GM23338 (cell line): ENCODE measurements around the gene ZNF511. TPM values are rescaled to one million over a fixed set of nuclear protein-coding genes. Genes with fewer than 3 reads are reported as not detected.
A peak's percentile ranks its signal among the peaks of the same experiment; 100 is the strongest.

Source experiments
- ATAC-seq: fragments of 200-7000 bp; cut with Tn5 transposase; 3 replicates; pipeline ENCODE4 v1.9.1; 2020
- DNase-seq: peaks from one replicate; pipeline ENCODE4 v3.0.0-alpha.2; 2015; ENCODE audit warnings: low spot score
- H2AFZ ChIP-seq: fragments of 200-600 bp; sonication (generic); 2 replicates; pipeline ENCODE4 v1.8.0; 2016; ENCODE audit warnings: antibody characterized with exemption, mild to moderate bottlenecking, moderate library complexity
- H3F3A ChIP-seq: fragments of 200-600 bp; sonication (generic); replicated peaks from 2 replicates; pipeline ENCODE4 v1.8.0; 2017; ENCODE audit warnings: antibody characterized with exemption, mixed run types, low read depth
- H3K27ac ChIP-seq: fragments of 200-600 bp; sonication (generic); 2 replicates; pipeline ENCODE4 v1.6.1; 2016; ENCODE audit warnings: low read depth
- H3K27me3 ChIP-seq: fragments of 200-600 bp; sonication (generic); 2 replicates; pipeline ENCODE4 v1.8.0; 2016; ENCODE audit warnings: mild to moderate bottlenecking, mixed run types, moderate library complexity; ENCODE audit not compliant: insufficient read depth
- H3K36me3 ChIP-seq: fragments of 200-600 bp; sonication (generic); 2 replicates; pipeline ENCODE4 v1.8.0; 2016; ENCODE audit warnings: mild to moderate bottlenecking; ENCODE audit not compliant: insufficient read depth
- H3K4me1 ChIP-seq: fragments of 200-600 bp; sonication (generic); 2 replicates; pipeline ENCODE4 v1.8.0; 2016; ENCODE audit warnings: mild to moderate bottlenecking, moderate library complexity; ENCODE audit not compliant: insufficient read depth
- H3K4me2 ChIP-seq: fragments of 200-600 bp; sonication (generic); 2 replicates; pipeline ENCODE4 v1.7.1; 2017; ENCODE audit warnings: mixed run types
- H3K4me3 ChIP-seq: fragments of 200-600 bp; sonication (generic); 2 replicates; pipeline ENCODE4 v1.6.1; 2016; ENCODE audit warnings: mixed run types
- H3K79me2 ChIP-seq: fragments of 200-600 bp; sonication (generic); replicated peaks from 2 replicates; pipeline ENCODE4 v1.8.0; 2017; ENCODE audit warnings: mild to moderate bottlenecking; ENCODE audit not compliant: insufficient read depth
- H3K9me2 ChIP-seq: fragments of 200-600 bp; sonication (generic); 2 replicates; pipeline ENCODE4 v1.8.0; 2017; ENCODE audit not compliant: insufficient read depth
- H4K20me1 ChIP-seq: fragments of 200-600 bp; sonication (generic); replicated peaks from 2 replicates; pipeline ENCODE4 v1.8.0; 2017; ENCODE audit warnings: mild to moderate bottlenecking; ENCODE audit not compliant: insufficient read depth
- H3K27ac Mint-ChIP-seq: 2 replicates; pipeline ENCODE4 v1.8.0; 2020; ENCODE audit warnings: inconsistent platforms, mild to moderate bottlenecking, moderate library complexity, mixed read lengths
- H3K27me3 Mint-ChIP-seq: 3 replicates; pipeline ENCODE4 v1.8.0; 2022; ENCODE audit warnings: low read depth, mild to moderate bottlenecking, moderate library complexity, mixed read lengths, inconsistent platforms; ENCODE audit not compliant: insufficient read depth, poor library complexity
- H3K36me3 Mint-ChIP-seq: 3 replicates; pipeline ENCODE4 v1.8.0; 2021; ENCODE audit warnings: low read depth, mild to moderate bottlenecking, inconsistent platforms, moderate library complexity, mixed read lengths
- H3K4me1 Mint-ChIP-seq: 3 replicates; pipeline ENCODE4 v1.8.0; 2020; ENCODE audit warnings: mild to moderate bottlenecking, inconsistent platforms, mixed read lengths
- H3K4me3 Mint-ChIP-seq: 3 replicates; pipeline ENCODE4 v1.8.0; 2021; ENCODE audit warnings: moderate library complexity, mild to moderate bottlenecking, inconsistent platforms, mixed read lengths
- H3K9me3 Mint-ChIP-seq: 3 replicates; pipeline ENCODE4 v1.8.0; 2020; ENCODE audit warnings: moderate library complexity, mild to moderate bottlenecking, inconsistent platforms, mixed read lengths
- CREB1 ChIP-seq: fragments of 250-450 bp; sonication (Bioruptor Pico); IDR thresholded peaks from 2 replicates; pipeline ENCODE4 v1.5.0; 2020; ENCODE audit warnings: low read depth, mild to moderate bottlenecking, moderate library complexity
- EZH2 ChIP-seq: fragments of 200-600 bp; sonication (generic); IDR thresholded peaks from one replicate; pipeline ENCODE4 v1.8.0; 2017; ENCODE audit warnings: antibody characterized with exemption, mild to moderate bottlenecking, low read depth; ENCODE audit not compliant: unreplicated experiment
- EZH2phosphoT487 ChIP-seq: fragments of 200-600 bp; sonication (generic); IDR thresholded peaks from one replicate; pipeline ENCODE4 v1.8.1; 2018; ENCODE audit warnings: antibody characterized with exemption; ENCODE audit not compliant: unreplicated experiment
- JUNB ChIP-seq: IDR thresholded peaks from one replicate; pipeline ENCODE4 v1.6.1; 2016; ENCODE audit warnings: antibody characterized with exemption; ENCODE audit not compliant: unreplicated experiment
- NANOG ChIP-seq: IDR thresholded peaks from 2 replicates; pipeline ENCODE4 v1.6.1; 2016; ENCODE audit warnings: antibody characterized with exemption, borderline replicate concordance
- POLR2AphosphoS5 ChIP-seq: IDR thresholded peaks from 2 replicates; pipeline ENCODE4 v1.6.1; 2016; ENCODE audit warnings: antibody characterized with exemption, low read depth
- STAT1 ChIP-seq: IDR thresholded peaks from one replicate; pipeline ENCODE4 v1.6.1; 2016; ENCODE audit warnings: antibody characterized with exemption; ENCODE audit not compliant: unreplicated experiment
- ZNF114 ChIP-seq: fragments of 250-450 bp; sonication (Bioruptor Pico); IDR thresholded peaks from 2 replicates; pipeline ENCODE4 v1.5.0; 2020; ENCODE audit warnings: mild to moderate bottlenecking, moderate library complexity
- ZNF331 ChIP-seq: fragments of 250-450 bp; sonication (Bioruptor Pico); IDR thresholded peaks from 2 replicates; pipeline ENCODE4 v1.5.0; 2020; ENCODE audit warnings: low read depth, mild to moderate bottlenecking, moderate library complexity
- polyA plus RNA-seq: library from polyadenylated mRNA; unstranded; fragments of >200 nt; fragmentation: Nextera tagmentation; extraction: Ambion mirVana; gene quantifications from 2 replicates; pipeline ENCODE4 v1.2.1, GENCODE V29; 2016
- total RNA-seq: library from RNA; depleted of rRNA; stranded (reverse); fragments of >200 nt; shearing (Covaris generic); gene quantifications from 2 replicates; pipeline ENCODE4 v1.2.3, GENCODE V29; 2014
- TF ChIP-seq, protein P1 (sequence below): IDR thresholded peaks from one replicate; pipeline ENCODE4 v1.6.1; 2018; ENCODE audit warnings: antibody characterized with exemption; ENCODE audit not compliant: unreplicated experiment
- TF ChIP-seq, protein P2 (sequence below), 2 experiments: fragments of 200-600 bp in 1 of 2; sonication (generic) in 1 of 2; conservative IDR thresholded peaks; 2 replicates each; pipeline versions ENCODE4 v1.5.1 to v1.6.1; 2016 to 2017; ENCODE audit warnings: antibody characterized with exemption in 2 of 2, low read depth in 2 of 2, mild to moderate bottlenecking in 2 of 2, moderate library complexity in 1 of 2
- TF ChIP-seq, protein P3 (sequence below): IDR thresholded peaks from 2 replicates; pipeline ENCODE4 v1.6.1; 2016; ENCODE audit warnings: antibody characterized with exemption

ZNF511 gene
- total and polyA plus RNA-seq, 2 experiments from 2014 or later: 41.3 to 104 TPM

DNA sequence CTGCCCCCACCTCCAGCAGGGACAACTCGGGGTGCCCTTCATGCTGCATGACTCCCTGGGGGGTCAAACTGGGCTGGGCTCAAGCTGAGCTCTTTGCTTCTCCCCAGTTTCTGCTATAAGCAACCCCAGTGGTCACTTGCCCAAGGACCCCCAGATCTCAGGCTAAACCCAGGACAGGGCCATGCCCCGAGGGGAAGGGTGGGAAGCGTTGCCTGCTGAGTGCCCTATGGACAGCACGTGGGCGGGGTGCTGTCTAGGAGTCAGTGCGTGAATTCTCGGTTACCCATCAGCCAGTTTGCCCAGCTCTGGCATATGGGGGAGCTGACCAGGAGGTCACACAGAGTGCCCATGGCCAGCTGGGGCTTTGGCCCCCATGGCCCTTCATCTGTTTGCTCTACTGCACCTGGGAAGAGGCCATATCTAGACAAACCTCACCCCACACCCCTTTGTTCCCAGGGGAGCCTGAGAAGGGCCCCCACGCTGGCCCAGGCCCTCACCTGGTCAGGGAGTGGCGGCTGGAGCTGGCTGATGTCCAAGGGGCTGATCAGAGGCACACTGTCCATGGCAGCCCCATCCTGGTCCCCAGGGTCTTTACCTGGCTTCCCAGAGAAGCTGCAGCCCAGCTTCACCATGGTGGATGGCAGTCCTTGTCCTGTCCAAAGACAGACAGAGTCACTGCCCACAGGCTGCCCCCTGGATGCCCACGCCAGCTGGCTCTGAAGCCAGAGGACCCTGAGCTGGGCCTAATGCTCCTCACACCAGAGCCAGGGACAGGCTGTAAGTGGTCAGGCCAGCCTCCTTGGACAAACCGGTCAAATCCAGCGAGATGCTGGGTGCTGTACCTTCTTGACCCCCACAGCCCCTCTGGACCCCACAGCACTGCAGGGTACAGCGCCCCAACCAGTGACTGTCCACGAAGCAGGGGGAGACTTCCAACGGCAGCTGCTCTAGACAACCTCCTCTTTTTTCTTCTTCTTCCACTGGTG, 19.9 kb downstream of the ZNF511 start (continued):
- TF ChIP-seq STAT1 (no peak), EZH2phosphoT487 (no peak), POLR2AphosphoS5 (no peak), CREB1 (CRISPR knock-in tag) (no peak), NANOG (no peak), JUNB (no peak), ZNF114 (CRISPR knock-in tag) (no peak), ZNF331 (CRISPR knock-in tag) (no peak), EZH2 (no peak)
- TF ChIP-seq, protein P1, sequence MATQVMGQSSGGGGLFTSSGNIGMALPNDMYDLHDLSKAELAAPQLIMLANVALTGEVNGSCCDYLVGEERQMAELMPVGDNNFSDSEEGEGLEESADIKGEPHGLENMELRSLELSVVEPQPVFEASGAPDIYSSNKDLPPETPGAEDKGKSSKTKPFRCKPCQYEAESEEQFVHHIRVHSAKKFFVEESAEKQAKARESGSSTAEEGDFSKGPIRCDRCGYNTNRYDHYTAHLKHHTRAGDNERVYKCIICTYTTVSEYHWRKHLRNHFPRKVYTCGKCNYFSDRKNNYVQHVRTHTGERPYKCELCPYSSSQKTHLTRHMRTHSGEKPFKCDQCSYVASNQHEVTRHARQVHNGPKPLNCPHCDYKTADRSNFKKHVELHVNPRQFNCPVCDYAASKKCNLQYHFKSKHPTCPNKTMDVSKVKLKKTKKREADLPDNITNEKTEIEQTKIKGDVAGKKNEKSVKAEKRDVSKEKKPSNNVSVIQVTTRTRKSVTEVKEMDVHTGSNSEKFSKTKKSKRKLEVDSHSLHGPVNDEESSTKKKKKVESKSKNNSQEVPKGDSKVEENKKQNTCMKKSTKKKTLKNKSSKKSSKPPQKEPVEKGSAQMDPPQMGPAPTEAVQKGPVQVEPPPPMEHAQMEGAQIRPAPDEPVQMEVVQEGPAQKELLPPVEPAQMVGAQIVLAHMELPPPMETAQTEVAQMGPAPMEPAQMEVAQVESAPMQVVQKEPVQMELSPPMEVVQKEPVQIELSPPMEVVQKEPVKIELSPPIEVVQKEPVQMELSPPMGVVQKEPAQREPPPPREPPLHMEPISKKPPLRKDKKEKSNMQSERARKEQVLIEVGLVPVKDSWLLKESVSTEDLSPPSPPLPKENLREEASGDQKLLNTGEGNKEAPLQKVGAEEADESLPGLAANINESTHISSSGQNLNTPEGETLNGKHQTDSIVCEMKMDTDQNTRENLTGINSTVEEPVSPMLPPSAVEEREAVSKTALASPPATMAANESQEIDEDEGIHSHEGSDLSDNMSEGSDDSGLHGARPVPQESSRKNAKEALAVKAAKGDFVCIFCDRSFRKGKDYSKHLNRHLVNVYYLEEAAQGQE: no peak
- TF ChIP-seq, protein P2, sequence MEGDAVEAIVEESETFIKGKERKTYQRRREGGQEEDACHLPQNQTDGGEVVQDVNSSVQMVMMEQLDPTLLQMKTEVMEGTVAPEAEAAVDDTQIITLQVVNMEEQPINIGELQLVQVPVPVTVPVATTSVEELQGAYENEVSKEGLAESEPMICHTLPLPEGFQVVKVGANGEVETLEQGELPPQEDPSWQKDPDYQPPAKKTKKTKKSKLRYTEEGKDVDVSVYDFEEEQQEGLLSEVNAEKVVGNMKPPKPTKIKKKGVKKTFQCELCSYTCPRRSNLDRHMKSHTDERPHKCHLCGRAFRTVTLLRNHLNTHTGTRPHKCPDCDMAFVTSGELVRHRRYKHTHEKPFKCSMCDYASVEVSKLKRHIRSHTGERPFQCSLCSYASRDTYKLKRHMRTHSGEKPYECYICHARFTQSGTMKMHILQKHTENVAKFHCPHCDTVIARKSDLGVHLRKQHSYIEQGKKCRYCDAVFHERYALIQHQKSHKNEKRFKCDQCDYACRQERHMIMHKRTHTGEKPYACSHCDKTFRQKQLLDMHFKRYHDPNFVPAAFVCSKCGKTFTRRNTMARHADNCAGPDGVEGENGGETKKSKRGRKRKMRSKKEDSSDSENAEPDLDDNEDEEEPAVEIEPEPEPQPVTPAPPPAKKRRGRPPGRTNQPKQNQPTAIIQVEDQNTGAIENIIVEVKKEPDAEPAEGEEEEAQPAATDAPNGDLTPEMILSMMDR (conservative IDR thresholded peaks at IDR 0.05; ENCODE audit: low read depth in 2 of 2): no peak

DNA sequence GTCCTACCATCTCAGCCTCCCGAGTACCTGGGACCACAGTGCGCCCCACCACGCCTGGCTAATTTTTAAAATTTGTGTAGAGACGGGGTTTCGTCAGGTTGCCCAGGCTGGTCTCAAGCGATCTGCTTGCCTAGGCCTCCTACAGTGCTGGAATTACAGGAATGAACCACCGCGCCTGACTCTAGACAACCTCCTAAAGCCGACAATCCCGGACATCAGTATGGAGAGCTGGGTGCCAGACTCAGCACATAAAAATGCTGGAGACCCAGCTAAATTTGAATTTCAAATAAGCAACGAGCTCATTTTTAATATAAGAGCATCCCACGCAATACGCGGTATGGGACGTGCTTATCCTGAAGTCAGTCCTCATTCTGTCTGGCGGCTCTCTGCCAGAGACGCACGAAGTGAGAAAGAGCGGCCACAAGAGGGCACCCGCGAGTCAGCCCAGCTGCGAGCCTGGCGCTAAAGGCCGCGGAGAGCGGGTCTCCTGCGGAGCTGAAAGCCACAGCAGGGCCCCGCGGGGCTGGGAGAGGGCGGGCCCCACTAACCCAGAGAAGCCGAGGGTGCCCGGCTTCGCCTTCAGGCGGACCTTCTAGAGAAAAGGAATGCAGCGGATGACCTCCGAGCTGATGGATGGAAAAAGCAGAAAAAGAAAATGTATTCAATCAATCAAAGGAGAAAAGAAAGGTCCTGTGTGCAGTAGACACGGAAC, 20.9 kb downstream of the ZNF511 start:
- Histone ChIP-seq H4K20me1 (no peaks in the 10 kb centered on the region), H3K4me2 (peak overlapping the region; percentile 80), H3K4me3 (peak overlapping the region; percentile 47), H3K27me3 (peaks cover 88% of the 10 kb centered on the region), H3K36me3 (no peaks in the 10 kb centered on the region), H3K9me2 (no peaks in the 10 kb centered on the region), H2AFZ (no peak overlapping the region), H3F3A (0 out of 2 replicates have a peak, but pooled peaks cover 8% of the 10 kb centered on the region), H3K4me1 (peaks cover 17% of the 10 kb centered on the region), H3K27ac (no peak overlapping the region), H3K79me2 (no peaks in the 10 kb centered on the region)
- peak overlapping the region; percentile 55 for H3K4me3 Mint-ChIP-seq
- H3K36me3 Mint-ChIP-seq: no peaks in the 10 kb centered on the region; the same call in 1 of the 3 replicates
- ATAC-seq (peak; percentile 72), DNase-seq (peak; percentile 93)
- H3K9me3 Mint-ChIP-seq: peaks cover 19% of the 10 kb centered on the region
- peaks cover 19% of the 10 kb centered on the region for H3K4me1 Mint-ChIP-seq
- peaks cover 78% of the 10 kb centered on the region for H3K27me3 Mint-ChIP-seq
- H3K27ac Mint-ChIP-seq: no peak overlapping the region
- TF ChIP-seq, protein P3, sequence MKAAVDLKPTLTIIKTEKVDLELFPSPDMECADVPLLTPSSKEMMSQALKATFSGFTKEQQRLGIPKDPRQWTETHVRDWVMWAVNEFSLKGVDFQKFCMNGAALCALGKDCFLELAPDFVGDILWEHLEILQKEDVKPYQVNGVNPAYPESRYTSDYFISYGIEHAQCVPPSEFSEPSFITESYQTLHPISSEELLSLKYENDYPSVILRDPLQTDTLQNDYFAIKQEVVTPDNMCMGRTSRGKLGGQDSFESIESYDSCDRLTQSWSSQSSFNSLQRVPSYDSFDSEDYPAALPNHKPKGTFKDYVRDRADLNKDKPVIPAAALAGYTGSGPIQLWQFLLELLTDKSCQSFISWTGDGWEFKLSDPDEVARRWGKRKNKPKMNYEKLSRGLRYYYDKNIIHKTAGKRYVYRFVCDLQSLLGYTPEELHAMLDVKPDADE: no peak
